DMS 273 (cell line): ENCODE results near the gene NPW.
A peak's percentile ranks its signal among the peaks of the same experiment; 100 is the strongest.

Source experiments
- DNase-seq: peaks from one replicate; lab custom pipeline; 2025; ENCODE audit not compliant: unreplicated experiment; lab: John Stamatoyannopoulos, UW

NPW gene

DNA sequence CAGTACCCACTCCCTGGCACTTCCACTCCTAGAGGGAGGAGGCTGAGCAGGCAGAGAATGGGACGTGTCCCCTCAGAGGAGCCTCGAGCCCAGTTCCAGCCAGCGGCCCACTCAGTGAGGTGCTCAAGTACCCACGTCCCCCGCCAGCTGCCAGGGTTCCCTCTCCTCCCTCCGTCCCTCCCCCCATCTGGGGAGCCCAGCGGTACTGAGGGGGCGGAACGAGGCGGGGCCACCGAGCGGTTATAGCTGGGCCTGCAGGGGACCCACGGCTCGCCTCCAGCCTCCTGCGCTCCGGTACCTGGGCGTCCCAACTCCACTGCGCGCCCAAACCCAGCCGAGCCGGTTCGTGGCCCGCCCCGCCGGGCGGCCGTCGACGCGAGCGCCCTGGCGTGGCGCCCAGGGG is at the start of gene NPW:
TSS of gene NPW (plus strand) at position 268 of the 403 bp plus-strand sequence.
- peak; percentile 91 for DNase-seq

- peak; percentile 98 for DNase-seq
Measured at GRCh38 chr16:1971796-1972489, 47.6 kb upstream of the NPW start, which contains the start of gene TBL3. Gene TBL3 (plus strand): TSS chr16:1972053. CDS start chr16:1972165, 112 bp downstream.

GRCh38 chr16:1972490-1972877 is 47.1 kb upstream of the NPW start:
- peak; percentile 68 for DNase-seq

- no peak for DNase-seq
Measured at GRCh38 chr16:1973461-1974156, 46.0 kb upstream of the NPW start.

DNA sequence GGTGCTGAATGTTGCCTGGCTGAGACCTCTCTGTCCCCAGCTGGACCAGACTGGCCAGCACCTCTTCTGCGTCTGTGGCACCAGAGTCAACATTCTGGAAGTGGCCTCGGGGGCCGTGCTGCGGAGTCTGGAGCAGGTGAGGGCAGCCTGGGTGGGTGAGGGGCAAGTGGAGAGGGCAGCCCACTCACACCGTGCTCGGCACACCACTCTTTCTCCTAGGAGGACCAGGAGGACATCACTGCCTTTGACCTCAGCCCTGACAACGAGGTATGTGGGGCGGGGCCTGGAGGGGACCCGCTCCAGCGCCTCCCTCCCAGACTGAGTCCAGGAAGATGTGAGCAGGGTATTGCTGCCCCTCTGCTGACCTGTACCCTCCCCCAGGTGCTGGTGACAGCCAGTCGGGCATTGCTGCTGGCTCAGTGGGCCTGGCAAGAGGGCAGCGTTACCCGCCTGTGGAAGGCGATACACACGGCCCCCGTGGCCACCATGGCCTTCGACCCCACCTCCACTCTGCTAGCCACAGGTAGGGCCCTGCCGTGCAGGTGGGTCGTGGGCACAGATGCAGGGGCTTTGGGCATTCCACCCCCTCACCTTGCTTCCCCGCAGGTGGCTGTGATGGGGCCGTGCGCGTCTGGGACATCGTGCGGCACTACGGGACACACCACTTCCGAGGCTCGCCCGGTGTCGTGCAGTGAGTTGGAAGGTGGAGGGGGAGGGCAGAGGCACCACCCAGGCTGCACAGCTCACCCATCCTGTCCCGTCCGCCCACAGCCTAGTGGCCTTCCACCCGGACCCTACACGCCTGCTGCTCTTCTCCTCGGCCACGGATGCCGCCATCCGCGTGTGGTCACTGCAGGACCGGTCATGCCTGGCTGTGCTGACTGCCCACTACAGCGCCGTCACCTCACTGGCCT is 45.2 kb upstream of the NPW start:
- no peak for DNase-seq

DNA sequence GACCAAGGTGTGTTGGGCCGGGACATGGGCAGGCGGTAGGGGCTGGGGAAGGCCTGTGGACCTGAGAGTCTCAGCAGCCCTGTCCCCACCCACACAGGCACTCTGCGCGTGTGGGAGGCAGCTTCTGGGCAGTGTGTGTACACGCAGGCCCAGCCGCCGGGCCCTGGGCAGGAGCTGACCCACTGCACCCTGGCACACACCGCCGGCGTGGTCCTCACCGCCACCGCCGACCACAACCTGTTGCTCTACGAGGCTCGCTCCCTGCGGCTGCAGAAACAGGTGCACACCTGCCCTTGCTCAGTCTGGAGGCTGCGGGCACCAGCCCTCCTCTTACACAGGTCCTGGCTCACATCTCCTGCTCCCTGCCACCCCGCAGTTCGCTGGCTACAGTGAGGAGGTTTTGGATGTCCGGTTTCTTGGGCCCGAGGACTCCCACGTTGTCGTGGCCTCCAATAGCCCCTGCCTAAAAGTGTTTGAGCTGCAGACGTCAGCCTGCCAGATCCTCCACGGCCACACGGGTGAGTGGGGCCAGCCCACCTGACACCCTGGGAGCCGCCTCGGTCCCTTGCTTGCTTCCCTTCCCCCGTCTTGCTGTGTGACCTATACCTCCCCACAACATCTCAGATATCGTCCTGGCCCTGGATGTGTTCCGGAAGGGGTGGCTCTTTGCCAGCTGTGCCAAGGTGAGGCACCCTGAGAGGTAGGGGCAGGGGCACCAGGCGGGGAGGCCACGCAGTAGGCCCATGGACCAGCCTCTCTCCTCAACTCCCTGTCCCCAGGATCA is 44.0 kb upstream of the NPW start:
- DNase-seq: no peak

DNA sequence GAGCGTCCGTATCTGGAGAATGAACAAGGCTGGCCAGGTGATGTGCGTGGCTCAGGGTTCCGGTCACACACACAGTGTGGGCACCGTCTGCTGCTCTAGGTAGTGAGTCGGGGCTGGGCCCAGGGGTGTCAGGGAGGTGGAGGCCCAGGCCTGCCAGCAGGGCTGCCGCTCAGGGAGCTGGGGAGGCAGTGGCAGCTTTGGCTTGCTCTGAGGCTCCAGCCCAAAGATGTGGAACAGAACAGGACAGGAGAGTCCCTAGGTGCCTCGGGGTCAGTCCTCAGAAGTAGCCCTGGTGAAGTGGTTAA is 43.4 kb upstream of the NPW start:
- DNase-seq: no peak

DNA sequence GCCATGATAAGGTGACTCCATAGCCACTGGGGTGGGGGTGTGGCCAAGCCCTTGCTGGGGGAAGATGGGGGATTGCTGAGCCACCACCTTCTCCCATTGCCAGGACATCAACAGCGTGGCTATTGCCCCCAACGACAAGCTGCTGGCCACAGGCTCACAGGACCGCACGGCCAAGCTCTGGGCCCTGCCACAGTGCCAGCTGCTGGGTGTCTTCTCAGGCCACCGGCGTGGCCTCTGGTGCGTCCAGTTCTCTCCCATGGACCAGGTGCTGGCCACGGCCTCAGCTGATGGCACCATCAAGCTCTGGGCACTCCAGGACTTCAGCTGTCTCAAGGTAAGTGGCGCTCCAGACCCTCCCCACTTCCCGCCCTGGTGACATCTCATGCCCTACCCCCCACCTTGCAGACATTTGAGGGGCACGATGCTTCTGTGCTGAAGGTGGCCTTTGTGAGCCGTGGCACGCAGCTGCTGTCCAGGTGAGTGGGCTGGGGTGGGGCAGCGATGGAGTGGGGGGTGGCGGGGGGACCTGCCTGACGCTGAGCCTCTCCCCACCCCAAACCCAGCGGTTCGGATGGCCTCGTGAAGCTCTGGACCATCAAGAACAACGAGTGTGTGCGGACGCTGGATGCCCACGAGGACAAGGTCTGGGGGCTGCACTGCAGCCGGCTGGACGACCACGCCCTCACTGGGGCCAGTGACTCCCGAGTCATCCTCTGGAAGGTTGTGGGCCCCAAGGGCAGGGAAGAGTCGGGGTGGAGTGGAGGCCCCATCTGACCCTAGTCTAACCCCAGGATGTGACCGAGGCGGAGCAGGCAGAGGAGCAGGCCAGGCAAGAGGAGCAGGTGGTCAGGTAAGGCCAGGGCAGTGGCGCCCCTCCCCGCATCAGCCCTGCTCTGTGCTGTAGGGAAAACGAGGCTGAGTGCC is 42.4 kb upstream of the NPW start:
- DNase-seq: no peak

- DNase-seq: no peak
Measured at GRCh38 chr16:1977875-1978268, 41.7 kb upstream of the NPW start.

- DNase-seq: no peak
Measured at GRCh38 chr16:1978476-1979120, 41.0 kb upstream of the NPW start.

- peak; percentile 67 for DNase-seq
Measured at GRCh38 chr16:1979271-1980029, 40.1 kb upstream of the NPW start.

DNA sequence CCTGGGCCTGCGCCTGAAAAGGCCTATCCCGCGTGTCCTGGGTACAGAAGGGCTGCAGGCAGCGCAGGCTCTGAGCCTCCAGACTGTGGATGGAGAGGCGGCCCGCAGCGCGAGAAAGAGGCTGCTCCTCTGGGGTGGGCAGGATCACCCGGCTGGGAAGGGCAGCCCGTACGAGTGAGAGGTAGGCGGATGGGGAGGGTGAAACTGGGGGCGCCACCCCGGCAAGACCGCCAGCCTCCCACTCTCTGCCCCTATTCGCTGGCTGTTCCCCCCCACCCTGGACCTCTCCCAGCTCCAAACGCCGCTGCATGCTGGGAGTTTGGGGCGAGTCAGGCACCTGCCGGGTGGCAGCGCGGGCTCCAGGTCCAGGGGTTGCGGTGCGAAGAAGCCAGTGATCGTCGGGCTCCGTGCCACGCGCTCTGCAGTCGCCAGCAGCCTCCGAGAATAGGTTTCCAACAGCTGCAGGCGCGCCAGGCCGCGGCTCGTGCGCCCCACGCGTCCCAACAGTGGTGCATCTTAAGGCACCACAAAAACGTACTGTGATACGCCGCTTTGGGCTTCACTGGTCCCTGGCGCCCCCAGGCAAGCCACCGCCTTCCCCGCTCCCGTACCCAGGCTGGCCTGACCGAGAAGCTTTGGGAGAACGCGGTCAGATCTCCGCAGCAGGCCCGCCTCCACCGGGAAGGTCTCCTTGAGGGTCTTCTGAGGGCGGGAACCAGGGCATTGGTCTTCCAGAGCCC is 39.4 kb upstream of the NPW start:
- DNase-seq: peak; percentile 74

DNA sequence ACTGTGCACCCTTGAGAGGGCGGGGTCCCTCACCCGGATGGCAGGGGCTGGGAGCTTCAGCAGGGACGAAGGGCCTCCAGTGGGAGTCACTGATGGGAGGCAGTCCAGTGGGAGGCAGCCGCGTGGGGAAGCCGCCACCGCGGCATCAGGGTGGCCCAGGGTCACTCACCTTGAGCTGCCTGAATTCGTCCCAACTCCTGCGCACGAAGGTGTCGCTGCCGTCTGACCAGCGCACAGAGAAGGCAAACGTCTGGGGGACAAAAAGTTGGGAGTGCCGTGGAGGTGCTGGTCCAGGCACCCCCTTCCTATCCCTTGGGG is 38.9 kb upstream of the NPW start:
- DNase-seq: no peak

DNA sequence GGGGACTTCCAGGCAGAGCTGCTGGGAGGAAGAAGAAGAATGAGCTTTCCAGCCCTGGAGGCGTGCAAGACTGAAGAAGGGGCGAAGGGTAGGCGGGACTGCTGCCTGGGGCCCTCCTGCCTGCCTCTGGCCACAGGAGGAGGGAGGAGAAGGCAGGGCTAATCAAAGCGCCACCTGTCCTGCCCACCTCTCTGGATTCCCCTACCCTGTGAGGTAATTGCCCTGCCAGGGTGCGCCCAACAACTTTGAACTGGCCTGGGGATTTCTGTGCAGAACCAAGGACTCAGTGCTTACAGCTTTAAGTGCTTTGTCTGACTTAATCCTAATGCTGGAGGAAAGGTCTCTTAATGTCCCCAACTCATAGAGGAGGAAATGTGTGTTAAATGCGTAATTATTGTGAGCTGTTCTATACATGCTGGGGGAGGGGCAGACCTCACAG is 38.2 kb upstream of the NPW start, which contains the start of gene NOXO1:
TSS of gene NOXO1 (minus strand) at position 72 of the 439 bp plus-strand sequence. CDS start 290 bp downstream, outside the sequence.
- DNase-seq: peak; percentile 65

DNA sequence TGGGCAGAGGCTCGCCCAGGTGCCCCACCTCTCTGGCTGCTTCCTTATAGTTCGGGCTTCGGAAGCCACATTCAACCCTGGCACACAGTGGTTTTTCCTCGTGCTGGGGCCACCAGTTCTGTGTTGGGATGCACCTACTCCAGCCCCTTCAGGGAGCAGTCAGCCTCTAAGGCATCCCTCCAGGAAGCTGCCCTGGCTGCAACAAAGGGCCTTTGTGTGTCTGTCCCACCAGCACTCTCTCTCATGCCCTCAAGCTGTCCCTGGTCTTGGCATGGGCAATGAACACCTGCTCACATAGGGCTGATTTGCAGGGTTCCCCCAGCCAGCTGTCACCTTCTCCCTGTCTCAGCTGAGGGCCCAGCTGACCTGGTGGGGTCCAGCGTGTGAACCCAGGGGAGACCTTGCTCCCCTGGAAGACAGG is 37.6 kb upstream of the NPW start:
- peak; percentile 82 for DNase-seq

DNA sequence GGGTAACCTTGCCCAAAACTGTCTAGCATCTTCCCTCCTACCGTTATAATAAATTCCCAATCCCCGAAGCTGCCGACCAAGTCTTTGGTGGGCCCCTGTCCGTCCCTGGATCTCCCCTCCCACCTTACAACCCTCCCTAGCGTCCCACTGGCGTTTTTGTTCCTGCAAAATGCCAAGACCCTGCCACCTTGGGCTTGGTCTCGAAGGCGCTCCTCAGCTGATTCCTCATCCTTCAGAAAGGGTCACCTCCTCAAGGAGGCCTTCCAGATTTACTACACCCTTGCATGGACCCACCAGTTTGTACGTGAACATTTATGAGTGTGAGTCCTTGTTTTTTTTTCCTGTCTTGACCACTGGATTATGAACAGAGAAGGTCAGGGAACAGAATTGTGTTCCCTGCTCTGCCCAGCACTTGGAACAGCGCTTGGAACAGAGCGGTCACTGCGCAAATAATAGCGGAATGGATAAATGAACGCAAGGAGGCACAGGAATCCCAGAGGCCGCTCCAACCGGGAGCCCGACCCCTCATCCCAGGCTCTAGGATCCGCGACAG is 36.5 kb upstream of the NPW start:
- no peak for DNase-seq

DNA sequence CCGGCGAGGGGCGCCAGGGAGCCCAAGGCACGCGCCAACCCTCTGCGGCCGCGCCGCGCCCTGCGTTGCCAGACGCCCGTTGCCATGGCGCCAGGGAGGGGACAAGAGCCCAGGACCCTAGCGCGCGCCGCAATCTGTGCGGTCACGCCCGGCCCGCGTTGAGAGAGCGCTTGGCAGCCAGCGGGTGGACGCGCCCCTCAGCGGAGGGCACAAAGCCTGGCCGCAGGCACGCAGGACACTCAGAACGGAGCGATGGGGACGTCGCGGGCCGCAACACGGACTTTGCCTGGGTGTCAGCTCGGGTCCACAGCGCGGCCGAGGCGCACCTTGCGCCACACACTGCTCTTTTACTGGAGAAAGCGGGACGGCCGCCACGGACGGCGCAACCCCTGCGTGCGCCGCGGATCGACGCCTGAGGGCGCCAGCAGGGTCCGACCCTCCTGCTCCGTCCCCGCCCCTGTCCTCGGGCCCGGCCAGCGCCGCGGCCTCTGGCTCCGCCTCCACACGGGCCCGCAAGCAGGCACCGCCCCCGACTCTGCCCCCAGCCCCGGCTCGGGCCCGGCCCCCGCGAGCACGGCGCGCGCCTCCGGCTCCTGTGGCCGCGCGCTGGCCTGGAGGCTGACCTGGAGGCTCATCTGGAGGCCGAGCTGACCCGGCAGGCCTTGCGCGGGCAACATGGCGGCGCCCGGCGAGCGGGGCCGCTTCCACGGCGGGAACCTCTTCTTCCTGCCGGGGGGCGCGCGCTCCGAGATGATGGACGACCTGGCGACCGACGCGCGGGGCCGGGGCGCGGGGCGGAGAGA is 35.8 kb upstream of the NPW start, which contains the start of gene GFER:
TSS of gene GFER (plus strand) at position 650 of the 803 bp plus-strand sequence. CDS start at position 676, 26 bp downstream.
- peak; percentile 97 for DNase-seq
